Keratinocyte (primary cell): ENCODE results near the gene AP1AR.

Experiments used
- EZH2 ChIP-seq: IDR thresholded peaks from one replicate; pipeline ENCODE4 v1.6.1; 2012; ENCODE audit warnings: inconsistent platforms, mild to moderate bottlenecking, low read length, moderate library complexity
- TF ChIP-seq, protein P1 (sequence below), 3 experiments: IDR thresholded peaks in 1 of 3; conservative IDR thresholded peaks in 1 of 3; optimal IDR thresholded peaks in 1 of 3; 2 replicates in 2 of 3; 3 replicates in 1 of 3; pipeline versions ENCODE3 to v1.5.1; 2011; ENCODE audit warnings: low read length in 3 of 3, mild to moderate bottlenecking in 3 of 3, moderate library complexity in 2 of 3, control low read depth in 1 of 3, inconsistent platforms in 1 of 3; ENCODE audit not compliant: insufficient read depth in 2 of 3; ENCODE audit errors: extremely low read depth in 1 of 3

- TF ChIP-seq, protein P1, sequence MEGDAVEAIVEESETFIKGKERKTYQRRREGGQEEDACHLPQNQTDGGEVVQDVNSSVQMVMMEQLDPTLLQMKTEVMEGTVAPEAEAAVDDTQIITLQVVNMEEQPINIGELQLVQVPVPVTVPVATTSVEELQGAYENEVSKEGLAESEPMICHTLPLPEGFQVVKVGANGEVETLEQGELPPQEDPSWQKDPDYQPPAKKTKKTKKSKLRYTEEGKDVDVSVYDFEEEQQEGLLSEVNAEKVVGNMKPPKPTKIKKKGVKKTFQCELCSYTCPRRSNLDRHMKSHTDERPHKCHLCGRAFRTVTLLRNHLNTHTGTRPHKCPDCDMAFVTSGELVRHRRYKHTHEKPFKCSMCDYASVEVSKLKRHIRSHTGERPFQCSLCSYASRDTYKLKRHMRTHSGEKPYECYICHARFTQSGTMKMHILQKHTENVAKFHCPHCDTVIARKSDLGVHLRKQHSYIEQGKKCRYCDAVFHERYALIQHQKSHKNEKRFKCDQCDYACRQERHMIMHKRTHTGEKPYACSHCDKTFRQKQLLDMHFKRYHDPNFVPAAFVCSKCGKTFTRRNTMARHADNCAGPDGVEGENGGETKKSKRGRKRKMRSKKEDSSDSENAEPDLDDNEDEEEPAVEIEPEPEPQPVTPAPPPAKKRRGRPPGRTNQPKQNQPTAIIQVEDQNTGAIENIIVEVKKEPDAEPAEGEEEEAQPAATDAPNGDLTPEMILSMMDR (optimal IDR thresholded peaks at IDR 0.05 in 1 of 3, IDR thresholded peaks at IDR 0.05 in 1 of 3, conservative IDR thresholded peaks at IDR 0.05 in 1 of 3; ENCODE audit: extremely low read depth in 1 of 3, insufficient read depth in 2 of 3, low read length in 3 of 3) = no peak
- TF ChIP-seq EZH2 = no peak
Observed at GRCh38 chr4:112236040-112236439, 4.5 kb downstream of the AP1AR start.
